Measurements from ENCODE around the gene ZNF839.
A peak's percentile ranks its signal among the peaks of the same experiment; 100 is the strongest.

ZNF839 gene

DNA sequence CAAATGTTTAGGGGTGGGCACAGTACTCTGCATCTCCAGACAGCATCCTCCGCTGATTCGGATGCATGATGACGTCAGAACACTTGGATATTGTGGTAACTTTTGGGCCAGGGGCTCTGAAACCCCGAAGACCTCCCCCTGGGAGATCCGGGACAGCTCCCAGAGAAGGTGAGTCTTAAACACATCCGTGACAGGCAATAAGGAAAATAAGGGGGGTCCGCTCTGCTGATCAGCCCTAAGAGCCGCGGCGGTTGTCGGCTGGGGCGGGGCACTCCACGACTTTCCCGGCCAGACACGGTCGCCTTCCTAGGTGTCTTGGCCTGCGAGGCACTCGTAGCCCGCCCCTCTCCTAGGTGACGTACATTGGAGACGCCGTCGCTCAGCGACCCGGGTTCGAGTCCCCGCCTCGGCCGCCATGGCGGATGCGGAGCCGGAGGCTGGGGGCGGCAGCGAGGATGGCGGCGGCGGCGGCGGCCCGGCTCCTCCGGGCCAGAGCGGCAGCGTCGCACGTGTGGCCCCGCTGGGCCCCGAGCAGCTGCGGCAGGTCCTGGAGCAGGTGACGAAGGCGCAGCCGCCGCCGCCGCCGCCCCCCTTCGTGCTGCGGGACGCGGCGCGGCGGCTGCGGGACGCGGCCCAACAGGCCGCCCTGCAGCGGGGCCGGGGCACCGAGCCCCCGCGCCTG, at the start of gene ZNF839:
Gene ZNF839, plus strand, starts transcription at position 396 of the 682 bp plus-strand sequence. Its CDS starts 20 bp downstream, at position 416.
- Histone ChIP-seq H3K4me2 (peak within 1 kb of the TSS; percentile 88), H4K20me1 (ENCODE audit: insufficient read depth) (no peaks in the 10 kb centered on the region), H3K79me2 (ENCODE audit: insufficient read depth, low read depth) (peaks cover 6% of the 10 kb centered on the region; the same call in 1 of the 2 replicates), H3K4me1 (ENCODE audit: low read depth, poor library complexity, severe bottlenecking) (peaks cover 37% of the 10 kb centered on the region), H3K27me3 (ENCODE audit: insufficient read depth, low read depth) (no peaks in the 10 kb centered on the region), H3K27ac (peak within 1 kb of the TSS; percentile 74), H2AFZ (ENCODE audit: low read depth) (peak within 1 kb of the TSS; percentile 84; the same call in 1 of the 2 replicates), H3K4me3 (IDR thresholded peaks at IDR 0.05; ENCODE audit: insufficient read depth, low read depth, low read length) (no peak within 1 kb of the TSS), H3K36me3 (ENCODE audit: insufficient read depth) (no peaks in the 10 kb centered on the region), H3K9ac (peak within 1 kb of the TSS; percentile 82)
- TF ChIP-seq, protein P1, sequence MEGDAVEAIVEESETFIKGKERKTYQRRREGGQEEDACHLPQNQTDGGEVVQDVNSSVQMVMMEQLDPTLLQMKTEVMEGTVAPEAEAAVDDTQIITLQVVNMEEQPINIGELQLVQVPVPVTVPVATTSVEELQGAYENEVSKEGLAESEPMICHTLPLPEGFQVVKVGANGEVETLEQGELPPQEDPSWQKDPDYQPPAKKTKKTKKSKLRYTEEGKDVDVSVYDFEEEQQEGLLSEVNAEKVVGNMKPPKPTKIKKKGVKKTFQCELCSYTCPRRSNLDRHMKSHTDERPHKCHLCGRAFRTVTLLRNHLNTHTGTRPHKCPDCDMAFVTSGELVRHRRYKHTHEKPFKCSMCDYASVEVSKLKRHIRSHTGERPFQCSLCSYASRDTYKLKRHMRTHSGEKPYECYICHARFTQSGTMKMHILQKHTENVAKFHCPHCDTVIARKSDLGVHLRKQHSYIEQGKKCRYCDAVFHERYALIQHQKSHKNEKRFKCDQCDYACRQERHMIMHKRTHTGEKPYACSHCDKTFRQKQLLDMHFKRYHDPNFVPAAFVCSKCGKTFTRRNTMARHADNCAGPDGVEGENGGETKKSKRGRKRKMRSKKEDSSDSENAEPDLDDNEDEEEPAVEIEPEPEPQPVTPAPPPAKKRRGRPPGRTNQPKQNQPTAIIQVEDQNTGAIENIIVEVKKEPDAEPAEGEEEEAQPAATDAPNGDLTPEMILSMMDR (conservative IDR thresholded peaks at IDR 0.05; ENCODE audit: low read depth, low read length): no peak

GRCh38 chr14:102272392-102272791, 47.2 kb upstream of the ZNF839 start:
- Histone ChIP-seq H2AFZ (ENCODE audit: low read depth) (no peak overlapping the region), H3K4me3 (IDR thresholded peaks at IDR 0.05; ENCODE audit: insufficient read depth, low read depth, low read length) (no peak overlapping the region), H4K20me1 (ENCODE audit: insufficient read depth) (no peaks in the 10 kb centered on the region), H3K9ac (no peak overlapping the region), H3K4me1 (ENCODE audit: low read depth, poor library complexity, severe bottlenecking) (no peaks in the 10 kb centered on the region), H3K4me2 (no peak overlapping the region), H3K27ac (no peak overlapping the region), H3K36me3 (ENCODE audit: insufficient read depth) (no peaks in the 10 kb centered on the region), H3K79me2 (ENCODE audit: insufficient read depth, low read depth) (no peaks in the 10 kb centered on the region), H3K27me3 (ENCODE audit: insufficient read depth, low read depth) (no peaks in the 10 kb centered on the region)
- TF ChIP-seq, protein P1 (conservative IDR thresholded peaks at IDR 0.05; ENCODE audit: low read depth, low read length): no peak

DNA sequence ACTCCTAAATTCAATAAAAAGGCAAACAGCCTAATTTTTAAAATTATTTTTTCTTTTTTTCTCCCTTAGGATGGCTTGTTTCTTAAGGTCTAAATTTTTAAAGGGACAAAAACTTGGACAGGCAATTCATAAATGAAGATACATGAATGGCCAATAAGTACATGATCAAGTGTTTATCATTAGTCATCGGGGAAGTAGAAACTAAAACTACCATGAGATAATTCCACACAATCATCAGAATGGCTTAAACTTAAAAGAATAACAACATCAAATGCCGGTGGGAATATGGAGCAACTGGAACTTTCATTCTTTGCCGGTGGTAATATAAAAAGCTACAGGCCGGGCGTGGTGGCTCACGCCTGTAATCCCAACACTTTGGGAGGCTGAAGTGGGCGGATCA, 43.7 kb upstream of the ZNF839 start:
- Histone ChIP-seq H3K4me2 (no peak overlapping the region), H3K36me3 (ENCODE audit: insufficient read depth) (no peaks in the 10 kb centered on the region), H3K79me2 (ENCODE audit: insufficient read depth, low read depth) (no peaks in the 10 kb centered on the region), H4K20me1 (ENCODE audit: insufficient read depth) (no peaks in the 10 kb centered on the region), H3K27ac (no peak overlapping the region), H3K4me3 (IDR thresholded peaks at IDR 0.05; ENCODE audit: insufficient read depth, low read depth, low read length) (no peak overlapping the region), H3K4me1 (ENCODE audit: low read depth, poor library complexity, severe bottlenecking) (no peaks in the 10 kb centered on the region), H3K9ac (no peak overlapping the region), H3K27me3 (ENCODE audit: insufficient read depth, low read depth) (no peaks in the 10 kb centered on the region), H2AFZ (ENCODE audit: low read depth) (no peak overlapping the region)
- TF ChIP-seq, protein P1 (conservative IDR thresholded peaks at IDR 0.05; ENCODE audit: low read depth, low read length): no peak

DNA sequence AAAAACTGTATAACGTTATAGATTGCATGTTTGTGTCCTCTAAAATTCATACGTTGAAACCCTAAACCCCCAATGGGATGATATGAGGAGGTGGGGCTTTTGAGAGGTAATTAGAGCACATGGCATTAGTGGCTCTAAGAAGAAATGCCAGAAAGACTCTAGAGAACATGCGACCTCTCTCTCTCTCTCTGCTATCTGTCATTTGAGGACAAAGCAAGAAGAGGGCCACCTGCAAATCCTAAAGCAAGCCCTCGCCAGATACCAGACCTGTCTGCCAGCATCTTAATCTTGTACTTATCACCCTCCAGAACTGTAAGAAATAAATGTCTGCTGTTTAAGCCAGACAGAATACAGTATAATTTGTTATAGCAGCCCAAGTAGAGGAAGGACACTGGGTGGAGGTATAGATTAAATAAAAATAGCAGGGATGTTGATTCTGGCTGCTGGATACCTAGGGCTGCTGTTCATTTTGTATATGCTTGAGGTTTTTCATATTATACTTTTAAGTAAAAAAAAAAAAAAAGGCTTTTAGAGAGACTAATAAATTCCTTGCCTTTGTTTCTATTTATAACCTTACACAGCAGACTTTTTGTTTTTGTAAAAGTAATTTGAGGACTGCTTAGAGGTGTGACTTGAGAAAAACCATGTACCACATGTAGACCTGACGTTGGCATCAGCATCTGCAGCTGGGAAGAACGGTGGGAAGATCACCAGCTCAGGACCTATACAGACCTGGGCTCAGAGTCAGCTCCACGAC, 41.5 kb upstream of the ZNF839 start:
- Histone ChIP-seq H3K27ac (no peak overlapping the region), H3K4me3 (IDR thresholded peaks at IDR 0.05; ENCODE audit: insufficient read depth, low read depth, low read length) (no peak overlapping the region), H2AFZ (ENCODE audit: low read depth) (no peak overlapping the region), H3K27me3 (ENCODE audit: insufficient read depth, low read depth) (no peaks in the 10 kb centered on the region), H4K20me1 (ENCODE audit: insufficient read depth) (no peaks in the 10 kb centered on the region), H3K4me1 (ENCODE audit: low read depth, poor library complexity, severe bottlenecking) (no peaks in the 10 kb centered on the region), H3K4me2 (no peak overlapping the region), H3K9ac (no peak overlapping the region), H3K79me2 (ENCODE audit: insufficient read depth, low read depth) (no peaks in the 10 kb centered on the region), H3K36me3 (ENCODE audit: insufficient read depth) (no peaks in the 10 kb centered on the region)
- TF ChIP-seq, protein P1 (conservative IDR thresholded peaks at IDR 0.05; ENCODE audit: low read depth, low read length): no peak
